Measurements from ENCODE around the gene DNASE1L1.

DNA sequence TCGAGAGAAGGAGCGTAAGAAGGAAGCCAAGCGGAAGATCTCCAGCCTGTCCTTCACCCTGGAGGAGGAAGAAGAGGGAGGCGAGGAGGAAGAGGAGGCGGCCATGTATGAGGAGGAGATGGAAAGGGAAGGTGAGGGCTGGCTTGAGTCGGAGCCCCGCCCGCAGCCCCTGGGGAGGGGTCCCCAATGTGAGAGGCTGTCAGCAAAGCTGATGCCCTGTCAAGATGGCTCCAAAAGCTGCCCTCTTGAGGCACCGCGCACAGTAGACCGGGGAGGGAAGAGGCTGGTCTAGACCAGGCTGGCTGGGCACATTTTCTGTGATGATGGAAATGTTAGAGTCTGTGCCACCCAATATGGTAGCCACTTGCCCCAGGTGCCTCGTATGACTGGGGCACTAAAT is 37.4 kb upstream of the DNASE1L1 start:
- TF ChIP-seq, protein P1, sequence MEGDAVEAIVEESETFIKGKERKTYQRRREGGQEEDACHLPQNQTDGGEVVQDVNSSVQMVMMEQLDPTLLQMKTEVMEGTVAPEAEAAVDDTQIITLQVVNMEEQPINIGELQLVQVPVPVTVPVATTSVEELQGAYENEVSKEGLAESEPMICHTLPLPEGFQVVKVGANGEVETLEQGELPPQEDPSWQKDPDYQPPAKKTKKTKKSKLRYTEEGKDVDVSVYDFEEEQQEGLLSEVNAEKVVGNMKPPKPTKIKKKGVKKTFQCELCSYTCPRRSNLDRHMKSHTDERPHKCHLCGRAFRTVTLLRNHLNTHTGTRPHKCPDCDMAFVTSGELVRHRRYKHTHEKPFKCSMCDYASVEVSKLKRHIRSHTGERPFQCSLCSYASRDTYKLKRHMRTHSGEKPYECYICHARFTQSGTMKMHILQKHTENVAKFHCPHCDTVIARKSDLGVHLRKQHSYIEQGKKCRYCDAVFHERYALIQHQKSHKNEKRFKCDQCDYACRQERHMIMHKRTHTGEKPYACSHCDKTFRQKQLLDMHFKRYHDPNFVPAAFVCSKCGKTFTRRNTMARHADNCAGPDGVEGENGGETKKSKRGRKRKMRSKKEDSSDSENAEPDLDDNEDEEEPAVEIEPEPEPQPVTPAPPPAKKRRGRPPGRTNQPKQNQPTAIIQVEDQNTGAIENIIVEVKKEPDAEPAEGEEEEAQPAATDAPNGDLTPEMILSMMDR (IDR thresholded peaks at IDR 0.05) = no peak
- no peak for TF ChIP-seq POLR2A (IDR thresholded peaks at IDR 0.05)

All from body of pancreas (tissue), 4 donors.